Natural killer cell (primary cell): ENCODE measurements around the gene GALNT13. TPM values are rescaled to one million over a fixed set of nuclear protein-coding genes. Genes with fewer than 3 reads are reported as not detected.

Experiments
- ATAC-seq, 3 donors: fragments of 150-1000 bp in 2 of 3; fragments of 200-7000 bp in 1 of 3; cut with Tn5 transposase; 1 replicate in 1 of 3; 2 replicates in 2 of 3; pipeline ENCODE4 v1.10.0; 2021; ENCODE audit warnings: mild to moderate bottlenecking in 2 of 3, moderate library complexity in 2 of 3
- DNase-seq, 2 donors: peaks; one replicate each; pipeline versions ENCODE4 v3.0.0 to v3.0.0-alpha.2; 2013 to 2021; ENCODE audit warnings: mixed read lengths in 1 of 2
- H3K27ac ChIP-seq: one replicate; pipeline ENCODE4 v1.5.1; 2013; ENCODE audit warnings: mild to moderate bottlenecking, low read length
- H3K27me3 ChIP-seq: one replicate; pipeline ENCODE4 v1.6.1; 2013; ENCODE audit warnings: low read length; ENCODE audit not compliant: control insufficient read depth, insufficient read depth
- H3K36me3 ChIP-seq: one replicate; pipeline ENCODE4 v1.6.1; 2013; ENCODE audit warnings: low read length; ENCODE audit not compliant: control insufficient read depth, insufficient read depth
- H3K4me1 ChIP-seq: one replicate; pipeline ENCODE4 v1.6.1; 2013; ENCODE audit warnings: low read length; ENCODE audit not compliant: control insufficient read depth, insufficient read depth
- H3K4me3 ChIP-seq: one replicate; pipeline ENCODE4 v1.5.1; 2013; ENCODE audit warnings: low read length
- H3K9me3 ChIP-seq: one replicate; pipeline ENCODE4 v1.6.1; 2013; ENCODE audit warnings: low read length; ENCODE audit not compliant: control insufficient read depth, insufficient read depth
- H3K27ac Mint-ChIP-seq, 2 donors: one replicate each; pipeline ENCODE4 v1.8.0; 2022; ENCODE audit warnings: mild to moderate bottlenecking in 2 of 2, mixed read lengths in 2 of 2, moderate library complexity in 1 of 2
- H3K27me3 Mint-ChIP-seq, 2 donors: one replicate each; pipeline ENCODE4 v1.8.0; 2022; ENCODE audit warnings: low read depth in 2 of 2, mixed read lengths in 2 of 2
- H3K36me3 Mint-ChIP-seq: one replicate; pipeline ENCODE4 v1.8.0; 2022; ENCODE audit warnings: mixed read lengths
- H3K4me1 Mint-ChIP-seq, 2 donors: one replicate each; pipeline ENCODE4 v1.8.0; 2022; ENCODE audit warnings: mixed read lengths in 2 of 2
- H3K4me3 Mint-ChIP-seq: one replicate; pipeline ENCODE4 v1.8.0; 2022; ENCODE audit warnings: mild to moderate bottlenecking, moderate library complexity, mixed read lengths
- H3K9me3 Mint-ChIP-seq, 2 donors: one replicate each; pipeline ENCODE4 v1.8.0; 2022; ENCODE audit warnings: mixed read lengths in 2 of 2
- WGBS: methylation state at CpG from one replicate; pipeline ENCODE4 v1.1.7; 2013; ENCODE audit warnings: missing lambda C conversion rate; ENCODE audit not compliant: insufficient coverage; 5-methylcytosine and 5-hydroxymethylcytosine counted together
- intact Hi-C: fragments of 100-400 bp; cut with micrococcal nuclease; formaldehyde crosslinking; loops from one replicate; pipeline ENCODE4 v1.14.2; 2022
- total RNA-seq, 4 donors: library from RNA; stranded (reverse); fragments of 120-200 nt in 1 of 4; gene quantifications; one replicate each; pipeline versions ENCODE4 v1.2.3 to v1.2.4, GENCODE V29; 2013 to 2022
- TF ChIP-seq, protein P1 (sequence below): fragments of 200-600 bp; IDR thresholded peaks from one replicate; pipeline ENCODE4 v1.8.0; 2022; ENCODE audit warnings: antibody characterized with exemption

Gene GALNT13
- total RNA-seq, 3 donors from 2014 or later (not counting 1 experiment from before 2014, with no cell fraction given): not detected

DNA sequence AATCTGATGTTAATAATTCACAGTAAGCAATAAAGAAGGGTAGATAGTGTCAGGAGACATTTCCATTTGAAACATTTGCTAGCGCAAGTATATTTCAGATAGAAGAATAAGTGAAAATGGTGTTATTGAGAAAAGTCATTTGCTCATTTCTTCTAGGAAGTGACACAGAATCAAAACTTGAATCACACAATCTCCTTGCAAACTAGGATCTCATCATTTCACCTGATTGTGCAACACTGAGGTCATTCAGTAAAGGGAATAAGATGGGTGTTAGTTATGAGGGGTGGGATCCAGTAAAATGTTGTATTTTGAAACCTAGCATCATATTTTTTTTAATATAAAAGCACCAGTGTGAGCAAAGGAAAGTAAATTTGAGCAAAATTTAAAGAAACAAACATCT, 618.8 kb downstream of the GALNT13 start:
- intact Hi-C loops: no loop called here
- no peak overlapping the region for H3K27ac Mint-ChIP-seq
- H3K27me3 Mint-ChIP-seq: no peaks in the 10 kb centered on the region
- ATAC-seq: no peak
- H3K36me3 Mint-ChIP-seq: no peaks in the 10 kb centered on the region
- peaks cover 9 to 30% of the 10 kb centered on the region in 2 donors for H3K9me3 Mint-ChIP-seq
- Histone ChIP-seq H3K36me3 (no peaks in the 10 kb centered on the region), H3K9me3 (no peaks in the 10 kb centered on the region), H3K27ac (no peak overlapping the region), H3K4me3 (no peak overlapping the region), H3K4me1 (no peaks in the 10 kb centered on the region), H3K27me3 (no peaks in the 10 kb centered on the region)
- TF ChIP-seq, protein P1, sequence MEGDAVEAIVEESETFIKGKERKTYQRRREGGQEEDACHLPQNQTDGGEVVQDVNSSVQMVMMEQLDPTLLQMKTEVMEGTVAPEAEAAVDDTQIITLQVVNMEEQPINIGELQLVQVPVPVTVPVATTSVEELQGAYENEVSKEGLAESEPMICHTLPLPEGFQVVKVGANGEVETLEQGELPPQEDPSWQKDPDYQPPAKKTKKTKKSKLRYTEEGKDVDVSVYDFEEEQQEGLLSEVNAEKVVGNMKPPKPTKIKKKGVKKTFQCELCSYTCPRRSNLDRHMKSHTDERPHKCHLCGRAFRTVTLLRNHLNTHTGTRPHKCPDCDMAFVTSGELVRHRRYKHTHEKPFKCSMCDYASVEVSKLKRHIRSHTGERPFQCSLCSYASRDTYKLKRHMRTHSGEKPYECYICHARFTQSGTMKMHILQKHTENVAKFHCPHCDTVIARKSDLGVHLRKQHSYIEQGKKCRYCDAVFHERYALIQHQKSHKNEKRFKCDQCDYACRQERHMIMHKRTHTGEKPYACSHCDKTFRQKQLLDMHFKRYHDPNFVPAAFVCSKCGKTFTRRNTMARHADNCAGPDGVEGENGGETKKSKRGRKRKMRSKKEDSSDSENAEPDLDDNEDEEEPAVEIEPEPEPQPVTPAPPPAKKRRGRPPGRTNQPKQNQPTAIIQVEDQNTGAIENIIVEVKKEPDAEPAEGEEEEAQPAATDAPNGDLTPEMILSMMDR: no peak
- DNase-seq: no peak
- no peak overlapping the region for H3K4me3 Mint-ChIP-seq
- WGBS: 100% methylated on average over 1 of the region's 1 CpG
- H3K4me1 Mint-ChIP-seq: no peaks in the 10 kb centered on the region

DNA sequence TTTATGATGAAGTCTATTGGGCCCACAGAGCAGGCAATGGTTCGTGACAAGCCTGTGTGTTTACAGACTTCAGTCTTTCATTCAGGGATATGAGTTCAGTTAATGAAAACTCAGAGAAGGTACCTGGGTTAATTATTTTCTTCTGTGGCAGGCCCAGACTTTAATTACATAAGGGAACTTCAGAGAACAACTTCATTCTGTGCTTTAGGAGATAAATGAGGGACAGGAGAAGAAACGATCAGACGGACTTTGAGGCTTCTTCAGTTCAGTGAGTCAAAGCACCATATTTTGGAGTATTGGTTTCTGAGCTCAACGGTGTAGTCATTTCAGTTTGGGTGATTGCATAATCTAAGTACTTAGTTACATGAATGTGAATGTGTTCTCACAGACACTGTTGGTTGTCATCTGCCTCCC, 623.7 kb downstream of the GALNT13 start:
- H3K9me3 ChIP-seq: no peaks in the 10 kb centered on the region
- H3K9me3 Mint-ChIP-seq: peaks cover 12 to 38% of the 10 kb centered on the region in 2 donors

DNA sequence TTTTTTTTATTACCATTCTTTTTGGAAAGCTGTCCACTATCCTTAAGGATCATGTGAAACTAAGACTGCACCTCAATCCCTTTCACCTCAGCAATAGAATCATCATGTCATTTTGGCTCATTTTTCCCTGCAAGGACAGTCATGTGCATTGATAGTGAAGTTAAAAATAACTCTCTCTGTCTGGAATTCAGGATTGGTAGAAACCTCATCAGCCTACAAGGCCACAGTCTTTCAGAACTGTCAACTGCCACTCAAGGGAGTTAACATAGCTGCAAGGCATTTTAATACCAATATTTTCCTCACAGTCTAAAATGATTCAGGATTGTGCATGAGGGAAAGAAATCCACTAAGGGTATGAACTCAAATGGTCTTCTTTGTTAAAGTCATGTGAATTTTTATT, 625.3 kb downstream of the GALNT13 start:
- no peak overlapping the region for H3K4me3 ChIP-seq
- intact Hi-C loops: no loop called here
- ATAC-seq: no peak
- no peak overlapping the region for H3K4me3 Mint-ChIP-seq
- H3K4me1 ChIP-seq: no peaks in the 10 kb centered on the region
- H3K27me3 Mint-ChIP-seq: no peaks in the 10 kb centered on the region
- no peaks in the 10 kb centered on the region for H3K27me3 ChIP-seq
- no peaks in the 10 kb centered on the region for H3K9me3 ChIP-seq
- H3K4me1 Mint-ChIP-seq: no peaks in the 10 kb centered on the region
- no peak overlapping the region for H3K27ac Mint-ChIP-seq
- peaks cover 11 to 36% of the 10 kb centered on the region in 2 donors for H3K9me3 Mint-ChIP-seq
- H3K27ac ChIP-seq: no peak overlapping the region
- no peaks in the 10 kb centered on the region for H3K36me3 ChIP-seq
- TF ChIP-seq, protein P1: no peak
- no peak for DNase-seq
- H3K36me3 Mint-ChIP-seq: no peaks in the 10 kb centered on the region

More for the DNA sequence above, 623.7 kb downstream of the GALNT13 start:
- Mint-ChIP-seq H3K27me3 (no peaks in the 10 kb centered on the region), H3K4me3 (no peak overlapping the region), H3K4me1 (no peaks in the 10 kb centered on the region), H3K27ac (no peak overlapping the region), H3K36me3 (no peaks in the 10 kb centered on the region)
- H3K36me3 ChIP-seq: no peaks in the 10 kb centered on the region
- no peak overlapping the region for H3K27ac ChIP-seq
- no peaks in the 10 kb centered on the region for H3K27me3 ChIP-seq
- H3K4me3 ChIP-seq: no peak overlapping the region
- TF ChIP-seq, protein P1: no peak
- DNase-seq (no peak), ATAC-seq (no peak)
- 91% methylated on average over 4 of the region's 4 CpGs for WGBS
- intact Hi-C loops: no loop called here
- no peaks in the 10 kb centered on the region for H3K4me1 ChIP-seq
